Testis (tissue), 3 donors: Measurements from ENCODE around the gene SPATA25. TPM values are rescaled to one million over a fixed set of nuclear protein-coding genes. Genes with fewer than 3 reads are reported as not detected.
A peak's percentile ranks its signal among the peaks of the same experiment; 100 is the strongest.

ENCODE experiments used
- DNase-seq: peaks from one replicate; pipeline ENCODE4 v3.0.0-alpha.2; 2019
- H3K27ac ChIP-seq, 2 donors: fragments of 200-600 bp; sonication (generic); one replicate each; pipeline ENCODE4 v1.5.1; 2019
- H3K27me3 ChIP-seq: fragments of 200-600 bp; sonication (generic); one replicate; pipeline ENCODE4 v1.5.1; 2019
- H3K36me3 ChIP-seq: fragments of 200-600 bp; sonication (generic); one replicate; pipeline ENCODE4 v1.5.1; 2017; ENCODE audit warnings: low read depth; ENCODE audit errors: missing control alignments
- H3K4me1 ChIP-seq: fragments of 200-600 bp; sonication (generic); one replicate; pipeline ENCODE4 v1.5.1; 2019
- H3K4me3 ChIP-seq, 2 donors: fragments of 200-600 bp; sonication (generic); one replicate each; pipeline ENCODE4 v1.5.1; 2017 to 2019
- H3K9me3 ChIP-seq: fragments of 200-600 bp; sonication (generic); one replicate; pipeline ENCODE4 v1.5.1; 2017
- CTCF ChIP-seq, 3 experiments: fragments of 450-650 bp in 2 of 3; fragments of 200-600 bp in 1 of 3; sonication (generic) in 1 of 3; IDR thresholded peaks; one replicate each; pipeline ENCODE4 v1.5.1; 2016 to 2019; ENCODE audit warnings: antibody characterized with exemption in 3 of 3, mild to moderate bottlenecking in 2 of 3, moderate library complexity in 1 of 3
- POLR2A ChIP-seq: fragments of 450-650 bp; IDR thresholded peaks from one replicate; pipeline ENCODE4 v1.6.1; 2017; ENCODE audit warnings: antibody characterized with exemption, mild to moderate bottlenecking, moderate library complexity
- WGBS, 2 donors: methylation state at CpG; one replicate each; pipeline ENCODE4 v1.1.5; 2018; 5-methylcytosine and 5-hydroxymethylcytosine counted together
- intact Hi-C: fragments of 100-400 bp; cut with DNase I; formaldehyde crosslinking; loops from one replicate; pipeline ENCODE4 v1.15.1; 2023; ENCODE audit warnings: low total_unique reads
- polyA plus RNA-seq: library from polyadenylated mRNA; stranded (reverse); fragments of 350-450 nt; fragmentation: Illumina TruSeq; extraction: RNeasy Lipid Tissue Mini Kit (QIAGEN cat#74804); gene quantifications from one replicate; pipeline ENCODE4 v1.2.3, GENCODE V29; 2014; ENCODE audit warnings: low read depth, low replicate concordance; ENCODE audit not compliant: insufficient read depth
- total RNA-seq, 2 donors: library from RNA; depleted of rRNA; stranded (reverse); fragments of >200 nt; gene quantifications; one replicate each; pipeline ENCODE4 v1.2.3, GENCODE V29; 2016

Gene SPATA25
- total and polyA plus RNA-seq, 3 donors from 2014 or later, result 14.9 to 59.4 (median 26.0) TPM

GRCh38 chr20:45845452-45845851, 42.0 kb downstream of the SPATA25 start:
- H3K9me3 ChIP-seq, result no peaks in the 10 kb centered on the region
- intact Hi-C loops, result no loop called here
- H3K27ac ChIP-seq, result no peak overlapping the region
- no peaks in the 10 kb centered on the region for H3K36me3 ChIP-seq
- peaks cover 18% of the 10 kb centered on the region for H3K4me1 ChIP-seq
- TF ChIP-seq POLR2A, result no peak
- TF ChIP-seq CTCF (IDR thresholded peaks at IDR 0.05), result no peak
- no peaks in the 10 kb centered on the region for H3K27me3 ChIP-seq
- no peak overlapping the region for H3K4me3 ChIP-seq
- DNase-seq, result no peak

GRCh38 chr20:45843506-45843905, 43.9 kb downstream of the SPATA25 start:
- WGBS, 2 donors, result 88 to 92% methylated on average over 7 to 14 of the region's 14 CpGs

GRCh38 chr20:45842169-45842812, 45.1 kb downstream of the SPATA25 start:
- peak overlapping the region in 1 of 2 donors; percentile 9 for H3K27ac ChIP-seq
- 44 to 53% methylated on average over 4 to 5 of the region's 5 CpGs for WGBS, 2 donors
- peaks cover 18% of the 10 kb centered on the region for H3K4me1 ChIP-seq

More at GRCh38 chr20:45843506-45843905, 43.9 kb downstream of the SPATA25 start:
- intact Hi-C loops, result no loop called here
- Histone ChIP-seq H3K4me3 (no peak overlapping the region), H3K27ac (peak overlapping the region in 1 of 2 donors; percentile 9), H3K36me3 (no peaks in the 10 kb centered on the region), H3K27me3 (no peaks in the 10 kb centered on the region), H3K4me1 (peaks cover 18% of the 10 kb centered on the region), H3K9me3 (no peaks in the 10 kb centered on the region)
- no peak for DNase-seq
- TF ChIP-seq CTCF (IDR thresholded peaks at IDR 0.05) (no peak), POLR2A (no peak)

GRCh38 chr20:45841407-45842129, 45.9 kb downstream of the SPATA25 start:
- peak overlapping the region in 1 of 2 donors; percentile 9 for H3K27ac ChIP-seq
- no peaks in the 10 kb centered on the region for H3K27me3 ChIP-seq
- H3K4me1 ChIP-seq, result peaks cover 22% of the 10 kb centered on the region
- DNase-seq, result no peak
- TF ChIP-seq CTCF (IDR thresholded peaks at IDR 0.05) (no peak), POLR2A (no peak)
- H3K9me3 ChIP-seq, result no peaks in the 10 kb centered on the region
- H3K4me3 ChIP-seq, result no peak overlapping the region
- H3K36me3 ChIP-seq, result no peaks in the 10 kb centered on the region
- intact Hi-C loops, result no loop called here
- 88 to 97% methylated on average over 10 of the region's 10 CpGs for WGBS, 2 donors

More at GRCh38 chr20:45842169-45842812, 45.1 kb downstream of the SPATA25 start:
- peak; percentile 56 for DNase-seq
- intact Hi-C loops, result no loop called here
- Histone ChIP-seq H3K4me3 (no peak overlapping the region), H3K36me3 (no peaks in the 10 kb centered on the region), H3K27me3 (no peaks in the 10 kb centered on the region), H3K9me3 (no peaks in the 10 kb centered on the region)
- no peak for TF ChIP-seq CTCF (IDR thresholded peaks at IDR 0.05)
- no peak for TF ChIP-seq POLR2A
